NCI-H446 (cell line): ENCODE results near the gene MTARC2.
A peak's percentile ranks its signal among the peaks of the same experiment; 100 is the strongest.
"Not testable (repeated sequence)": the region's sequence is repeated elsewhere in the genome, so short reads cannot be mapped to it uniquely, and the experiment has no call there.

Experiments
- DNase-seq, 2 experiments: peaks; one replicate each; lab custom pipeline; 2025; lab: John Stamatoyannopoulos, UW

Gene MTARC2

DNA sequence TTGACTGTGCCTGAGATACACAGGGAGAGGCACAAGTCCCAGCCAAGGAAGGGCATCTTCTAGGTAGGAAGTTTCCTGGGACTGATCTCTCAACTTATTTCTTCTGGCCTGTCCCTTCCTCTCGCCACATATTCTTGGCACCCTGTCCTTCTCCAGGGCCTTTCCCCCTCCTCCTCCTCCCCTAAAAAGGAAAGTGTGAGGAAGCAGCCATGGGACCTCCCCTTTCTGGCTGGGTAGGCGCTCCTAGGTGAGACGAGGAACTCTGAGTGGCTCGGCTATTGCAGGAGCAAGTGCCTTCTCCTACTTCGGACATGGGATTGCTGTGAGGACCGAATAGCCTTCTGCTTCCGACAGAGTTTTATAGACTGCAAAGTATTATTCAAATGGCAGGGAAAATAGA, 15.5 kb upstream of the MTARC2 start:
- no peak for DNase-seq

DNA sequence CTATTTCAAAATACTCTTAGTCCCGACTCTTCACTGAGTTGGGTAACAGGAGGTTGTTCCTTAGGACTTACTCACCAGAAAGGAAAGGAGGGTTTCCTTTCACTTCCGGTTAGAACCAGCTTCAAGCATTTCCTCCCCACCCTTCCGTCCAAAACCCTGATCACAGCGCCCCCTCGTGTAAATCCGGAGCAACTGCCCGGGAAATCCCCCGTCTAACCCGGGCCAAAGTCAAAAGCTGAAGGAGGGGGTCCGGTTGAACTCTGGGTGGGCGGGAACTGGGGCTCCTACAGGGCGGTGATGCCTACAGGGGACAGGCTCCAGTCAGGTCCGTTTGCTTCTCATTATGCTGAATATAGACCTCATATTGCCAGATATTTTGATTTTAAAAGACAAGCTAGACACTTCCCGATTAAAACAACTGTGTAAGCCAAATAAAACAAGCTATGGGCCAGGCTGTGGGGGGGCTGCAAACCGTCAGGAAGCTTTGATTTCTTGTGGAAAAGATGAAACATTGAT, 15.0 kb upstream of the MTARC2 start:
- peak; percentile 49 to 84 for DNase-seq

GRCh38 chr1:220734571-220735326, 13.4 kb upstream of the MTARC2 start:
- peak in 1 of 2 experiments; percentile 15 for DNase-seq

DNA sequence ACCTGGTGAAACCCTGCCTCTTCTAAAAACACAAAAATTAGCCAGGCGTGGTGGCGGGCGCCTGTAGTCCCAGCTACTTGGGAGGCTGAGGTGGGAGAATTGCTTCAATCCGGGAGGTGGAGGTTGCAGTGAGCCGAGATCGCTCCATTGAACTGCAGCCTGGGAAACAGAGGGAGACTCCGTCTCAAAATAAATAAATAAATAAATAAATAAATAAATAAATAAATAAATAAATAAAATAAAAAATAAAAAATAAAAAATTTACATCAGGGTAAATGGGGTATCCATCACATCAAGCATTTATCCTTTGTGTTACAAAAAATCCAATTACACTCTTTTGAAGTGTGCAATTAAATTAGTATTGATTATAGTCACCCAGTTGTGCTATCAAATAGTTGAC, 11.8 kb upstream of the MTARC2 start:
- not testable (repeated sequence) for DNase-seq

- no peak for DNase-seq
Measured at GRCh38 chr1:220741349-220741748, 6.8 kb upstream of the MTARC2 start.

GRCh38 chr1:220741825-220742224, 6.3 kb upstream of the MTARC2 start:
- no peak for DNase-seq

- DNase-seq: no peak
Measured at GRCh38 chr1:220742520-220742919, 5.6 kb upstream of the MTARC2 start.

GRCh38 chr1:220746851-220747250, 1.3 kb upstream of the MTARC2 start:
- no peak for DNase-seq

GRCh38 chr1:220747437-220748088, 559 bp upstream of the MTARC2 start:
- DNase-seq: no peak

DNA sequence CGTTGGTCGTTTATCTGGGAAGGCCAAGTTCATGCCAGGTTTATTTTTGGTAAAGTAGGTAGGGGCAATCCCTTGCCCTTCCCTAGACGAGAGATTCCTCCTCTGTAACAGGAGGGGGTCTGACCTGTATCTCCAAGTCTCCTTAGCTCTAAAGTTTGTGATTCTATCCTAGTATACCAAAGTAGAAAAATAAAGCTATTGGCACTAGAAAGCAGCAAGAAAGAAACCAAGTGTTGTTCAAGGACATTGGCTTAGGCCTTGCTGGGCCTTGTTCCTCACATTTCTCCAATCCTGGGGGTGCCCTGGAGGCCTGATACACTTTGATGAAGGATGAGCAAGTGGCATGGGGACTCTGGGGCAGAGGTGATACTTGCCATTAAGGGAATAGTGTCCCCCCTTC, 814 bp downstream of the MTARC2 start:
- no peak for DNase-seq

- no peak for DNase-seq
Measured at GRCh38 chr1:220750131-220750515, 2.0 kb downstream of the MTARC2 start.

GRCh38 chr1:220751111-220751510, 3.0 kb downstream of the MTARC2 start:
- DNase-seq: no peak

DNA sequence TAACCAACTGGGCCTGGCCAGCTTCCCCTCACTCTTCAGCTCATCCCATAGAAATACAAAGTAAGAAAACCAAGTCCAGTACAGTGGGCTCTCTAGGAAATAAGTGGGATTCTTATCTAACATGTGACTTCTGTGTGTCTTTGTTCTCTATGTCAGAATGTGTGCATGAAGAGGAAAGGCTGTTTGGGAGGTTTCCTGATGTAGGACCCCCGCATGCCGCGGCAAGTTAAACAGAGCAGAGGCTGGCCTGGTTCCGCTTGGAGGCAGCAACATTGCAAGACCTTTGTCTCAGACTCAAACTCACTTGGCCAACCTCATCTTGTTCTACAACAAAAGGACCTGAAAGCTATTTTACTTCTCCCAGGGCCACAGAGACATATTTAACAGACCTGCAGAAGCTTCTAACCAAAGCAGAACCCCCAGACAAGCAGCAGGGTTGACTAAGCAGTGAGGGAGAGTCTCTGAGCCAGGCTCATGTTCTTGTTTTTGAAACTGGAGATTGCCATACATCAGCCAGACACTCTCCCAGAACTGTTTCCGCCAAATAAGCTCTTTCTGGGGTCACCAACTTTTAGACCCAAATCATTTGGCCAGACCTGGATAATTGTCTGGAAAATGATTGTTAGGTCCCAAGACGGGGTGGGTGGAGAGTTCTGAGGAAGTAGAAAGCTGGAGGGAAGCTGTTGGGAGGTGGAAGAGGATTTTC, 6.2 kb downstream of the MTARC2 start:
- no peak for DNase-seq

- no peak for DNase-seq
Measured at GRCh38 chr1:220754918-220755295, 6.8 kb downstream of the MTARC2 start.

DNA sequence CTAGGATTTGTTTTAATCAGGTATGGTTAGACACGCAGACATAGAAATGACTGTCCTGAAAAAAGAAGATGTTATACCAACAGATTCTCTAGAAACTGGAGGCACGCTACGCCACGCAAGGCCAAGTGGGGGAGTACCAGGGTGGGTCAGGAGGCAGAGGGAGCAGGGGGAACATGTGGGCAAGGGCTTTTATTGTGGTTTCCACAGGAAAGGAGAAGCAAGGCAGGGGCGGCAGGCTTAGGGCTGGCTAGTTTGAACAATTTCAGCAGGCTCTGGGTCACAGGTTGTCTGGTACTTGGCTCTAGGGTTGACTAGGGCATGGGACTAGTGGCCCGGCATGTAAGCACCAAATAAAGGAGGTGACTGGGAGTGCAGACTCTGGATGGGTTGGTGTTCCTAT, 7.2 kb downstream of the MTARC2 start:
- no peak for DNase-seq

- no peak for DNase-seq
Measured at GRCh38 chr1:220757441-220757840, 9.3 kb downstream of the MTARC2 start.

GRCh38 chr1:220759147-220759546, 11.0 kb downstream of the MTARC2 start:
- DNase-seq: no peak

GRCh38 chr1:220761688-220762427, 13.7 kb downstream of the MTARC2 start:
- no peak for DNase-seq

- DNase-seq: no peak
Measured at GRCh38 chr1:220764757-220765156, 16.6 kb downstream of the MTARC2 start.

- DNase-seq: no peak
Measured at GRCh38 chr1:220767312-220768125, 19.4 kb downstream of the MTARC2 start.

DNA sequence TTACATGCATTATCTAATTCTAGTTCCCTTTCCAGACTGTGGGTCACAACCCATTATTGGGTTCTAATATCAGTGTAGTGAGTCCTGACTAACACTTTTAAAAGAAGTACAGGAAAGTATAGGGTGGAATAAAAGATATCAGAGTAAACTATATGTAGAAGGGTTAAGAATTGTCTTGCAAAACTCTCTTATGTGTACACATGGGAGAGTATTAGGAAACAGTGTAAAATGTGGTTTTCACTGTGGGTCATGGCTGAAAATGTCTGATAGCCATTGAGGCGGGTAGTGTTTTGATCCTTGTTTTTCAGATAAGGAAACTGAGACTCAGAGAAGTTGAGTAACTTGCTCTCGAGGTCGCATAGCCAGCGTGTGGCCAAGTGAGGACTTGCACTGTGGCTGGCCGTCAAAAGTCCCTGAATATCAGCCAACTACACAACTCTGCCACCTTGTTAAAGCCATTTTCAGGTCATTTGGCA, 20.0 kb downstream of the MTARC2 start:
- DNase-seq: no peak
